Measurements from ENCODE around the gene CDKAL1.

DNA sequence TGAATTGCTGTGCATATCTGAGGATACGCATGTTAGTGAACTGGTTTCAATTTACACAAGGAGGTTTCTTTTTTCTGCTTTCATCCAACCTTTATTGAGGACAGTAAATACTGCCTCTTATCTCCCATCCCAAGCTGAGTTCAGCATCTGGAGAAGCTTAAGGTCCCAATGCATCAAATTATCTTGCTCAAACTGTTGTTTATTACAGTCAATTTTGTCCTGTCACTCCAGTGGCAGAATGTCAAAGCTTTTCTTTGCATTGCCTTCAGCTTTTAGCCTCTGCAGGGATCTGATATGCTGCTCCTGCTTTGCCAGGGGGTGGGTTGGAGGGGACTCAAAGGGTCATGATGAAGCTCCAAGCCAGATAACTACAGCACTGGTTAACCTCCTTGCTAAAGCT, 623.9 kb downstream of the CDKAL1 start:
- TF ChIP-seq, protein P1, sequence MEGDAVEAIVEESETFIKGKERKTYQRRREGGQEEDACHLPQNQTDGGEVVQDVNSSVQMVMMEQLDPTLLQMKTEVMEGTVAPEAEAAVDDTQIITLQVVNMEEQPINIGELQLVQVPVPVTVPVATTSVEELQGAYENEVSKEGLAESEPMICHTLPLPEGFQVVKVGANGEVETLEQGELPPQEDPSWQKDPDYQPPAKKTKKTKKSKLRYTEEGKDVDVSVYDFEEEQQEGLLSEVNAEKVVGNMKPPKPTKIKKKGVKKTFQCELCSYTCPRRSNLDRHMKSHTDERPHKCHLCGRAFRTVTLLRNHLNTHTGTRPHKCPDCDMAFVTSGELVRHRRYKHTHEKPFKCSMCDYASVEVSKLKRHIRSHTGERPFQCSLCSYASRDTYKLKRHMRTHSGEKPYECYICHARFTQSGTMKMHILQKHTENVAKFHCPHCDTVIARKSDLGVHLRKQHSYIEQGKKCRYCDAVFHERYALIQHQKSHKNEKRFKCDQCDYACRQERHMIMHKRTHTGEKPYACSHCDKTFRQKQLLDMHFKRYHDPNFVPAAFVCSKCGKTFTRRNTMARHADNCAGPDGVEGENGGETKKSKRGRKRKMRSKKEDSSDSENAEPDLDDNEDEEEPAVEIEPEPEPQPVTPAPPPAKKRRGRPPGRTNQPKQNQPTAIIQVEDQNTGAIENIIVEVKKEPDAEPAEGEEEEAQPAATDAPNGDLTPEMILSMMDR (IDR thresholded peaks at IDR 0.05; ENCODE audit: low read depth, low read length, missing input control): no peak
- no peak for TF ChIP-seq GABPA (IDR thresholded peaks at IDR 0.05 in 1 of 2, conservative IDR thresholded peaks at IDR 0.05 in 1 of 2)
- TF ChIP-seq MAX (IDR thresholded peaks at IDR 0.05): no peak
- TF ChIP-seq TAF1 (conservative IDR thresholded peaks at IDR 0.05): no peak
- TF ChIP-seq REST (IDR thresholded peaks at IDR 0.05): no peak
- TF ChIP-seq EGR1 (IDR thresholded peaks at IDR 0.05; ENCODE audit: low read depth in 2 of 2): no peak
- TF ChIP-seq RAD21 (IDR thresholded peaks at IDR 0.05): no peak

Data from liver (tissue), 3 donors.